GM19452 (cell line): Measurements from ENCODE around the gene COL19A1.
"Not testable (repeated sequence)": the region's sequence is repeated elsewhere in the genome, so short reads cannot be mapped to it uniquely, and the experiment has no call there.

Experiments
- ATAC-seq: cut with Tn5 transposase; IDR thresholded peaks from one replicate; pipeline ENCODE4 v1.9.1; 2021; ENCODE audit not compliant: unreplicated experiment

Gene COL19A1

DNA sequence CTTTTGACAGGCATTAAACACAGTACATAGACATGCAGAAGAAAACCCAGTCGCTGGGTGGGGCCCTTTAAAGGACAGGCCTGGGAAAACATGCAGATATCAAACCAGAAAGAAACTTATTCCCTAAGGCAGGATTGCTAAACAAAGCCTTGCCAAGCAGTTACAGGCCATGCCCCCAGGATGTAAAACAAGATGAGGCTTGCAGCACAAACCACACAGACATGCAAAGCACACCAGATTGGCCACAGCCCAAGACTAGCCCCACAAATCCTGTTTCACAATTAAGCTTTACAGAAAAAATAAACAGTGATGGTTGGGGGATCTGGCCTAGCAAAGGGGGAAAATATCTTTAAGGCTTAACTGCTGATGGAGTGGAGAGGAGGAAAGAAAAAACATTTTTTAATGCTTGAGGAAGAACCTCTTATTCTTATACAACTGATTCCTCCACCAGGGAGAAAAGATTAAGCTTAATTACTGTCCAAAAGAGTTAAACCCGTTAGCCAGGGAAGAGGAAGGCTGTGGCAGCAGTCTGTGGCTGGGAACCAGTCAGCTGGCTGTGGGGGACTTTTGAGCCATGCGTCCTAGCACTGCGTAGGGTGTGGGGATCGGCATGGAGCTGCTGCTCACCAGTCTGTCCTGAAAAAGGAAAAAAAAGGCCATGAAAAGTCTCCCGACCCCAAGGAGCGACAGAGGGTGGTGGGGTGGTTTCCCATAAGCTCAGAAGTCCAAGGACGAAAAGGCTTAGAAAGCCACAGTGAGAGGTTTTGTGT, 28.4 kb downstream of the COL19A1 start:
- ATAC-seq: no peak

DNA sequence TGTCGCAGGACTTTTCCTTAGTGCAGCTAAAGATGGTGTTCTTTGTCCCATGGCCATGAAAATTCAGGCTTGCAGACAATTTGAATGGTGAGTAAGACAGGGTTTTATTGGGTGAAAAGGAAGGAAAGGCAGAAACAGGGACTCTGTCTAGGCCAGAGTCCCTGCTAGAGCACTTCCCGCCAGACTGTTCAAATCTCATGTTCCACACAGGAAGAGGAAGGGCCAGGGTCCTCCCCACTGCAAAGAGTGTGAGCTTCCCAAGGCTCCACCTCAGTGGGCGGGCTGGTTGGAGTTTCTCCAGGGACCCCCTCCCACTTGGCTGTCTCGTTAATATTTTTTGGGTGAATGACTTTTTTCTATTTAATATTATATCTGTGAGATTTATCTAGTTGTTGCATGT, 29.0 kb downstream of the COL19A1 start:
- ATAC-seq: no peak

DNA sequence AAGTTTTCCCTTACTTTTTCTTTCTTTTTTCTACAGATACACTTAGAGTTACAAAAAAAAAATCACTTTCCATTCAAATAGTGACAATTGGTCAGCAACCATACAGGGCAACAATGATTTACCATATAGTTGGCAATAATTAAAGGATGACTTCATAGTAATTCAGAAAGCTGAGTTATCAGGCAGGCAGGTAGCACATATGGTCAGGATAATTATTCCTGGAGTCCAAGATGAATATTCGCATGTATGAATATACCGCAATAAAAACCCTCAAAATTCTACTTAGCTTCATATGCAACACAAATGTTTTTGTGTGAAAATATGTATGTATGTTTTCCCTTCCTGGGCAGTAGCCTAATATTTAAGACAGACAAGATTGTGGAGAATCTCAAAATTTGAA, 34.5 kb downstream of the COL19A1 start:
- no peak for ATAC-seq

DNA sequence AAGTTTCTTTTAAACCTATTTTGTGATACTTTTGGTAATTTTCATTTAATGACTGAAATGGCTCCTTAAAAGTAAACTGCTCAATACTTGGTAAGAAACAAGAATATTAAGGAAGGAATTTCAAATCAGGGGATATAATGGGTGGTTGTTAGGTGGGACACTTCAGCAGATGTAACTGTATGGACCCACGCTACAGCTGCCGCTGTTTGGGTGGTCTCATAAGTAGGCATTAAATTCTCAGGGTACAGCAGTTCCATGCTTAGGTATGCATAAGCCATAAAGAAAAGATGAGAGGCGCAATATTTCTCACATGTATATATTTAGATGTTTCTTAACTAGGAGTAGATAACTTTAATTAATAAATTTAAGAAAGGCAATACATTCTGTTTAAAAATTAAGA, 35.0 kb downstream of the COL19A1 start:
- ATAC-seq: no peak

DNA sequence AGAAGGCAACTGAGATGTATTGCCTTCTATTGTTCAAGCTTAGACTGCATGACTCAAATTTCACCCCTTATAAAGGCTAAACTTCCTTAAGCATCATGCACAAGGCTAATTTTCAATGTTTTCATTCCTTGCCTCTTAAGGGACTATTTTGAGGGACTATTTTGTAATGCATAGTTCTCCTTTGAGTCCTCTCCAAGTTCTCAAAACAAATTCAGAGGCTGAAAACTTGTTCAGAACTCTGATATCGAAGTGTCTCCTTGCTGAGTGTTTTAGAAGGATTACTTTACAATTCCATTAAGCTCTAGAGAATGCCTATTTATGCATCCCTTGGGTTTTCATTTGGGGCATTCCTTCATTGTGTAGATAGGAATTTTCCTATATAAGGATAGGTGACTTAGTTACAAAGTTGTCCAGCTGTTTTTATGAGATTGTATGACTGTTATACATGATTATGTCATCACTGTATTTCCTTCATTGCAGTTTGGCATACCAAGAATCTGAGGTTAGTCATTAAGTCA, 41.7 kb downstream of the COL19A1 start:
- no peak for ATAC-seq

DNA sequence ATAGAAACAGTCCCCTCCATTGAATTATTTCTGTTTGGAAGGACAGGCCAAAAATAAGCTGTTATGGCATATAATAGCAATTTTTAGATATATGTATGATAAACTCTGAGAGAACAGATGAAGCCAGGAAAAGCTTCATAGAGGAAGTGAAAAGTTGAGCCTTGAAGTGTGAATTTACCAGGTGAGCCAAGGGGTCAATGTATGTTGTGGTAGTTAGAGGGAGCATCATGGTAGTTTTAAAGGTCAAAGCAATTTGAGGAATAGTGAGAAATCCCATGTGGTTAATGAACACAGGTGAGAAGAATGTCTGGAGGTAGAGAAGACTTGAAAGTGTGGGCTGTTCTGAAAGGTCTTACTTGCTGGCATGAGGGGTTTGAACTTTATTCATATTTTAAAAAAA, 47.0 kb downstream of the COL19A1 start:
- ATAC-seq: no peak

DNA sequence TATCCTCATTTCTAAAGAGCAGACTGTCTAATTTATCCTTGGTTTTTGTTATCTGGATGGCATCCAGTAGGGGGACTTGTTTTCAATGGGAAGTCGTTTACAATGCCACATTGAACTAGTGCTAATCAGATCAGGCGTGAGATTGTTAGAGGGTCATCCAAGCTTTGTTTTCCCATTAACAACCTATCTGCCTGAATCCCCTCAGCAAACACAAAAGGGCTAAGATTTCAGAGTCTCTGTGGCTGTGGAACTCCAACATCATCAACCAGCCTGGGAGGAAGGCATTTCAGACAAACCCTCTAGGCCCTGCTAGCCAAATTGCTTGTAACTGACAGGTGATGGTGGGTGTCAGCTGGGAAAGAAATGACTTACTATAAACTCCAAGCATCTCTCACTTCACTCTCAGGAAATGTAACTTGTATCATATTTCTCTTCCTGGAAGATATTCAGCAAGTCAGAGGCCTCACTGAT, 47.7 kb downstream of the COL19A1 start:
- no peak for ATAC-seq

DNA sequence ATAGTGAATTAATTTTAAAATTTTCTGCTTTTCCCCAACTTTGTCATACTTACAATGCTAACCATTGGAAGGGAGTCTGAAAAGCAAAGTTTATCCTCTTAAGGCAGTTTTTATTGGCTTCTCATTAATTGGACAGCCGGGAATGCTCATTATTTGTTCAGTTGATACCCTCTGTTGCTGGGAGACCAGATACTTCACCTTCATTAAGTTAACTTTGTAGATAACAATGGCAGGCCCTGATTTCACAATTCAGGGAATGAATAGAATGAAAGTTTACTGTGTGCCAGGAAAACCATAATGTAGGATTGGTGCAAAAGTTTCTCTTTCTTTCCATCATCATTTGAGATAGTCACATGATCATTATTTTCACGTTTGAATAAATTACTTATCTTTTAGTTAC, 49.0 kb downstream of the COL19A1 start:
- no peak for ATAC-seq

DNA sequence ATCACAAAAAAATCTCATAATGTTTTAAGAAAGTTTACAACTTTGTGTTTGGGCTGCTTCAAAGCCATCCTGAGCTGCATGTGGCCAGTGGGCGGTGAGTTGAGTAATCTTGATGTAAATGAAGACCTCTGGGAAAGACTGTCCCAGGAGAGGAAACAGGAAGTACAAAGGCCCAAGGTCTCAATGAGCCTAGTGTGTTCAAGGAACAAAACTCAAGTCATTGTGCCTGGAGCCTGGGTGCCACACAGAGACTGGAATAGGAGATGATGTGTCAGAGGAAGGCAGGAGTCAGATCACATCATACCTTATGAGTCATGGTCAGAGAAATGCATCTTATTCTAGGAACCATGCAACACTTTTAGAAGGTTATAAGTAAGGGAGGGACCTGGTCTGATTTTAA, 51.5 kb downstream of the COL19A1 start:
- peak; percentile 63 for ATAC-seq

DNA sequence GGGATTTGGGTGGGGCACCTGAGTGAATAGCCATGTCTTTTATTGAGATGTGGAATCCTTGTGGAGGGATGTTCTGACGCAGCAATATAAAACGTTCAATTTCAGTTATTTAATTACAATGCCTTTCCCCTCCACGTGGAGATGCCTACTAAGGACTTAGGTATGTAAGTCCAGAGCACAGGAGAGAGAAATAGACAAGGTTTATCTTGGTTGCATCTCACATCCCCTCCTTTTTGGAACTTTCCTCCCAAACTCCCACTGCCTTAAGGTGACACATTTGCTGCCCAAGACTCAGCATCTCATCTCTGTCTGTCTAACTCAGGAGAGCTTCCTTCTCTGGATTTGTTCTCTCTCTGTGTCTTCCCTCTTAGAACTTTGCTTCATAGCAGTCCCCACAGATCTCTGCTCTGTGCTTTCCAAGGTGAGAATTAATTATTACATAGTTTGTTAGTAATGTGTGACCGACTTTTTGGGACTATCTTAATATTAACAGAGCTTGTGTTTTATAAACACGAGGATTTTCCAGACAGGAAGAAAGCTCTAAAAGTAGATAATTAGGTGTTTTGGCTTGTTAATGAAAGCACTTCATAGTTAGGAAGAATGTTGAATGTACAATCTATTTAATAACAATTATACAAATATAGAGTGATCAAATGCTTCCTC, 52.6 kb downstream of the COL19A1 start:
- no peak for ATAC-seq

DNA sequence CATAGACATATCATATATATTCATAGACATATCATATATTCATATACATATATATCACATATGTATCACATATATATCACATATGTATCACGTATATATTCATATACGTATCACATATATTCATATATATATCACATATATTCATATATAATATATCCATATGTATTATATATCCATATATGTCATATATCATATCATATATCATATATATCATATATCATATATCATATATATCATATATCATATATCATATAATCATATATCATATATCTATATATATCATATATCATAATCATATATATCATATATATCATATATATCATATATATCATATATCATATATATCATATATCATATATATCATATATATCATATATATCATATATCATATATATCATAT, 54.7 kb downstream of the COL19A1 start:
- ATAC-seq: not testable (repeated sequence)

DNA sequence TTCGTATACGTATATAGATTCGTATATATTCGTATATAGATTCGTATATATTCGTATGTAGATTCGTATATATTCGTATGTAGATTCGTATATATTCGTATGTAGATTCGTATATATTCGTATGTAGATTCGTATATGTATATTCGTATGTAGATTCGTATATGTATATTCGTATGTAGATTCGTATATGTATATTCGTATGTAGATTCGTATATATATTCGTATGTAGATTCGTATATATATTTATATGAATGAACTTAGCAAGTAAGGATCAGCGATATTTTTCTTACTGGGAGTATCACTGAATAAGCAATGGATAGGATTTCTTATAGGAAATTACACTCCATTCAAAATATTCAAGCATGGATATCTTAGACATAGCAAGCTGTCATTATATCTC, 55.3 kb downstream of the COL19A1 start:
- not testable (repeated sequence) for ATAC-seq

DNA sequence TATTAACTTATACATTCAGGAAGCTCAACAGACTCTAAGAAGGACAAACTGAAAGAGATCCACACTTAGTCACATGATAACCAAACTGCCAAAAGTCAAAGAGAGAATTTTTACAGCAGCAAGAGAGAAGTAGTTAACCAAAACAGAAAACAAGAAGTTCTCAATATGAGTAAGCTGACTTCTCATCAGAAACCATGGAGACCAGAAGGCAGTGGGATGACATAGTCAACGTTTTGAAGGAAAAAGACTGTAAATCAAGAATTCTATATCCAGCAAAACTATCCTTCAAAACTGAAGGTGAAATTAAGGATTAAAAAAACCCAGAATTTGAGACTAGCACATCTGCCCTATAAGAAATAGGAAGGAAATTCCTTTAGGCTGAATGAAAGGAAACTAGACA, 60.4 kb downstream of the COL19A1 start:
- no peak for ATAC-seq

DNA sequence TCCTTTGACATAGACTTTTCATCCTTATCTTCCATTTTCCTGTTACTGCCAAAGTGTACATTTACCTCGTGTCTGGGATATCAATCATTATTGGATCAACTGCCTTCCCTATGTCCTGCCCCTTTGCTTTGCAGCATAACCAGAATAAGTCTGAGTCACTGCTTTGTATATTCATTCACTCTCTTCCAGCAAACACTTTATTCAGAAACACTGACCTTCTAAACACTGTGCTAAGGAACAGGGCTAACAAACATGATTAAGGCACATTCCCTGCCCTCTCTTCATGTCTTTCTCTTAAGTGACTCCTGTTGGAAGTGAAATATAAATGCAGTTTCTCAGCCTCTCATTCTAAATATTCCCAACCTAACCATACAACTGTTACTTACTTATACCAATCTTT, 66.9 kb downstream of the COL19A1 start:
- no peak for ATAC-seq

DNA sequence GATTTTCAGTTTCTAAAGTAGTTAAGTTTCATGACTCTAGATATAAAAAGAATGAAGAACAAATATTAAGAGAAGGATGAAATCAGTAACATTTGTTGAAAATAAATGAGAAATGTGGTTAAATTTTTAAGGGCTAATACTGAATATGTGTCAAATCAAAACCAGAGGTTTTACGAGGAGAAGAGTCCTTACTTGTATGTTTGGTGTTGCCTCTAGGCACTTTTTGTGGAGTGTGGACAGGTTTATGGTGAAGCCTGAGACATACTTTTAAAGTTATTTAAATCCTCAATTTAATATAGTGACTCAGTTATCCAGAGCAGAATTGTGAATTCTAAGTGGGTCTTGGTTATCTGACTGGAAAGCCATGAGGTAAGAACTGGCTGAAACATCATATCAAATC, 68.7 kb downstream of the COL19A1 start:
- ATAC-seq: no peak

DNA sequence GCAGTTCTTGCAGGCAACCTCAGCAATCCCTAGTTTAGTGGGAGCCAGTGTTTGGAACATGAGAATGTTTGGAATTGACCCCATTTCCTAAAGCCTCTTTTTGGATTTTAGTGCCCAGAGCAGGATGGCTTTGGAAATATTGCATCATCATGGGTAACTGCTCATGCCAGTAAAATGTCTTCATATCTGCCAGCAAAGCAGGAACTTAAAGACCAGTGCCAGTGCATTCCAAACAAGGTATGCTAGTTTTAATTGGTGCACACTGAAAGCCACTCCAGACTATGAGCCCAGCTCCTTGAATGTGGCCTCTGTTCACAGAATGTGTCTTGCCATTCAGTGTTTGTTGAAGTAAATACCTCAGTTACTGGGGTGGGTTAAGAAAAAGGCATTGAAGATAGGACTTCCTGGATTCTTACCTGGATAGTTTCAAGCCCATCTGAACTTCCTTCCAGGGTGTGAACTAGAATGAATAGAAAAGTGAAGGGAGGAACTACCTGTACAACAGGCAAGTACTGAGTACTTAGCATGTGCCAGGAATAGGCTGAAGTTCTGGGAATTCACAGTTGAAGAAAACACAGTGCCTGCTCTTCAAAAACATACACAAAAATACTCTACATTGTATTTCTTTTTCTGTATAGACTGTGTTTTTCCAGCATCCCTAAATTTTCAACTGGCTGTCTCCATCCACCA, 70.5 kb downstream of the COL19A1 start:
- no peak for ATAC-seq

DNA sequence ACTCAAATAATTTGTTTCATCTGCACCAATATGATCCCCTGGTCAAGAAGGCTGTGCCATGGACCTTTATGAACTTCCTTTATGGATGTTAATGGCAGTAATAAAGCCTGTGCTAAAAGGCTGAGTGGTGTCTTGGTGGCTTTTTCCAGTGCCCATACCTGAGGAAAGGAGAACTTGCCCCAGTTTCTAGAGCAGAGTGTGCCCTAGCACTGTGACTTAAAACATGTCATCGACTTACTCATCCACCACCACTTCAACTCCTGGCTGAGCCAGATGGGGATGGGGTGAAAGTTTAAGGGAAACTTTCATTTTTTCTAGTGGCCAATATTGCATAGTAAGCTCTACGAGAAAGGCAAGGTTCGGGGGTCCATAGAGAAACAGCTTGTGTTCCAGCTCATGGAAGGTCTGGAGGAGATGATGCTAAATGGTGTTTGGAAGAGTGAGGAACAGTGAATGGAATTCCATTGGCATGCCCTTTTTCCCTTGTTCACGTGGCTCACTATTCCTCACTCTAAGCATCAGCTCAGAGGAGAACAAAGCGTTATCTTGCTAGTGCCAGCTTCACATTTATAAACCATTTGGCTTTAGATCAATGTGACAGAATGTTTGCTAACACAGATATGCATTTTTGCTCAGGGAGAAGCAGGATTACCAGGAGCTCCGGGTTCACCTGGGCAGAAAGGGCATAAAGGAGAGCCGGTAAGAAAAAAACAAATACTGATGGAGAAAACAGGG, 71.2 kb downstream of the COL19A1 start:
- no peak for ATAC-seq

DNA sequence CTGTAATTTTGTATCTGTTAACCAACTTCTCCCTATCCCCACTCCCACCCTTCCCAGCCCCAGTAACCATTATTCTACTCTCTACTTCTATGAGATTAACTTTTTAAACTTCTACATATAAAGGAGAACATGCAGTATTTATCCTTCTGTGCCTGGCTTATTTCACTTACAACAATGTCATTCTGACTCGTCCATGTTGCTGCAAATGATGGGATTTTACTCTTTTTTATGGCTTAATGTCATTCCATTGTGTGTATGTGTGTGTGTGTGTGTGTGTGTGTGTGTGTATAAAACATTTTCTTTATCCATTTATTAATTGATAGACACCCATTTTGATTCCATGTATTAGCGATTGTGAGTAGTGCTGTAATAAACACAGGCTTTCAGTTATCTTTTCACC, 76.1 kb downstream of the COL19A1 start:
- no peak for ATAC-seq

DNA sequence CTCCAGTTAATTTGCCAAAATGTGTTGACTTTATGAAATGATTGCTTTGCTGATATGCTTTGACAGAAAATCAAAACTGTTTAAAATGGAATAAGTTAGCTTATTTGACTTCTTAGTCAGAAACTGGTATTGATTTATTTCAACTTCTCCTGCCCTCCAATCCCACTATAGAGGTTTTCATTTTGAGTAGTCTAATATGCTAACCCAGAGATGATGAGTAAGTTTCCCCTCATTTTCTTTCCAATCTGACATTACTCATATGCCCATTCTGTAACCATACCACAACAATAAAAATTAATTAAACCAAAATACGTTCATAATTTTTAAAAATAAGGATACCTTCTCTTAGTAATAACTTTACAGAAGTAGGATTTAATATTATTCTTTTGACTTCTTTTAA, 78.8 kb downstream of the COL19A1 start:
- ATAC-seq: no peak

DNA sequence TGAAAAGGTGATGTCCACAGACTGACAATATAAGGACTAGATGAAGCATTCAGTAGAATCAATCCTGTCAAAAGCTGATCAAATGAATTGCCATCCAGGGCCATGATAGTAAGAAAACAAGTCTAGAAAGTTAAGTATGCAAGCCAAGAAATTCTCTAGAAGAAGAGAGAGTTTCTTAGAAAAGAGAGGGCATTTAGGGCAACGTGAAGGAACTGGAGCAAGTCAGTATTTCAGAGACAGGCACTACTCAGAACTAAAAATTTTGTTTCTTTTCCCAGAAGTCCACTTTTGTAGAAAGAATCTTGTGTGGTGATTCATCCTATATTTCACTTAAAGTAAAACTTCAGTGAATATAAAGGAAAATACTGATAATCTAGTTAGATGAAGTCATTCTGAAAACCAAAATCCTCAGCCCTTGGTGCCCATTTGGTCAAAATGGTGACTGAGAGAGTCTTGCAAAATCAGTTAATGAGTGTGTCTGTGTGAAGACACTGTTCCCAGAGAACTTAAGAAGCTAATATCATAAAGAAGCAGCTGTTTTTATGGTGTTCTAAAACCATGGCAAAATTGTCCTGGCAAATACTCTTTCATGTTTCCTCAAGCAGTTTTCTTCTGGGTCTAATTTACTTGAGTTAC, 82.2 kb downstream of the COL19A1 start:
- ATAC-seq: no peak

DNA sequence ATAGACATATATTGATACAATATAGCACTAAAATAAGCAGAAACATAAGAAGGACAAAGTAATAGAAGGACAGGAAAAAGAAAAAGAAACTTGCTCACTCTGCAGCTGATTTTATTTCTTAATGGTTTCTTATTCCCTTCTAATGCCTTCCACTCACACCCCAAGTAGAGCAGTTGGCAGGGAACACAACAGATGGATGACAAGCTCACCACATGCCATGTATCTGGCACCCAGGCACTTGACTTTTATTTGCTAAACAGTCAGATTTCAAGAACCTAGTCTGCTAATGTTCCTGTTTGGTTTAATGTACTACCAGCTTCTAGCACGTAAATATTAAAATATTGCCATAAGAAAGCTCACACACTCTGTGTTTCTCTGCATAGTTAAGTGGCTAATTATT, 87.1 kb downstream of the COL19A1 start:
- ATAC-seq: no peak
